HG02973 (cell line): Measurements from ENCODE around the gene TAX1BP3.

ENCODE experiments used
- ATAC-seq: cut with Tn5 transposase; IDR thresholded peaks from one replicate; pipeline ENCODE4 v1.9.1; 2021; ENCODE audit warnings: moderate library complexity; ENCODE audit not compliant: unreplicated experiment

Gene TAX1BP3

DNA sequence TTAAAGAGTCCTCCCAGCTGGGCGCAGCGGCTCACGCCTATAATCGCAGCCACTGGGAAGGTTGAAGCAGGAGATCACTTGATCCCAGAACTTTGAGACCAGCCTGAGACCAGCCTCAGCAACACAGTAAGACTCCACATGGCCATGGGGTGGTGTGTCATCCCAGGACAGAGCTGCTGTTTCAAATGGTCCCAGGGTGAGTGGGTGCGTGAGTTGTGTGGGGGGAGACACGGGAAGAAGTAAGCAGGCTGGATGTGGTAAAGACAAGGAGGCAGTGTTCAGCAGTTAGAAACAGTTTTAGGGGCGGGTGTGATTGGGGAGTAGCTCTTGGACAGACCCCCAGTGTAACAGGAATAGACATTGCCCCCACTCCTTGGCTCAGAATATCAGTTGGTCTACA is 36.1 kb downstream of the TAX1BP3 start:
- no peak for ATAC-seq

DNA sequence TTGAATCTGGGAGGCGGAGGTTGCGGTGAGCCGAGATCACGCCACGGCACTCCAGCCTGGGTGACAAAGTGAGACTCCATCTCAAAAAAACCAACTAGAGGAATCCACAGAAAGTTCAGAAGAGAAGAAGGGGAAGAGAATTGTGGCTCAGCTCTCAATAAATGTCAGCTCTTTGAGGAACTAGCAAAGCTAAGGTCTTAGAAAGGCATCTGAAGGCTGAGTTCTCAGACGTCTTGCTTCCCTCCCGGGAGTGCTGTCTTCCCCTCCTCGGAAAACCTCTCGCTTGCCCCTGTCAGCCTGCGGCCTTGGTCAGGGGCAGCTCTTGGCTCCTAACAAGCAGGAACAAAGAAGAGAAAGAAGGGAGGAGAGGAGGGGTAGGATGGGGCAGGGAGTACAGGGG is 37.6 kb downstream of the TAX1BP3 start:
- ATAC-seq, result no peak

DNA sequence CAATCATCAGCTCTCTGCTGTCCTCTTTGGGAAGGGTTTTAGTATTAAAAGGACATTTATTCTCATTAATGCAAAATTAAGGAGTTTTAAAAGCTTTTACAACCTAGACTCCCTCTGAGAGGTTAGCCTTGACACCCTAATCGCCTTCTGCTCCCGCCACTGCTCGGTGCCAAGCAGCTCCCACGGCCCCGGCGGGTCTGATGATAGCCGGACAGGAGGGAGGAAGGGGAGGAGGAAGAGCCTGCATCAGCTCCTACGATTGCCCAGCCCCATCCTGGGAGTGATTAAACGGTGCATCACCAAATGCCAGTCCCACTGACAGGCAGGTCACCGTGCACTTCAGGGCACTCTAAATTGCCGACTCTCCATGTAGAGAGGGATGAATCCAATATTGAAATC is 40.6 kb downstream of the TAX1BP3 start:
- ATAC-seq, result no peak

DNA sequence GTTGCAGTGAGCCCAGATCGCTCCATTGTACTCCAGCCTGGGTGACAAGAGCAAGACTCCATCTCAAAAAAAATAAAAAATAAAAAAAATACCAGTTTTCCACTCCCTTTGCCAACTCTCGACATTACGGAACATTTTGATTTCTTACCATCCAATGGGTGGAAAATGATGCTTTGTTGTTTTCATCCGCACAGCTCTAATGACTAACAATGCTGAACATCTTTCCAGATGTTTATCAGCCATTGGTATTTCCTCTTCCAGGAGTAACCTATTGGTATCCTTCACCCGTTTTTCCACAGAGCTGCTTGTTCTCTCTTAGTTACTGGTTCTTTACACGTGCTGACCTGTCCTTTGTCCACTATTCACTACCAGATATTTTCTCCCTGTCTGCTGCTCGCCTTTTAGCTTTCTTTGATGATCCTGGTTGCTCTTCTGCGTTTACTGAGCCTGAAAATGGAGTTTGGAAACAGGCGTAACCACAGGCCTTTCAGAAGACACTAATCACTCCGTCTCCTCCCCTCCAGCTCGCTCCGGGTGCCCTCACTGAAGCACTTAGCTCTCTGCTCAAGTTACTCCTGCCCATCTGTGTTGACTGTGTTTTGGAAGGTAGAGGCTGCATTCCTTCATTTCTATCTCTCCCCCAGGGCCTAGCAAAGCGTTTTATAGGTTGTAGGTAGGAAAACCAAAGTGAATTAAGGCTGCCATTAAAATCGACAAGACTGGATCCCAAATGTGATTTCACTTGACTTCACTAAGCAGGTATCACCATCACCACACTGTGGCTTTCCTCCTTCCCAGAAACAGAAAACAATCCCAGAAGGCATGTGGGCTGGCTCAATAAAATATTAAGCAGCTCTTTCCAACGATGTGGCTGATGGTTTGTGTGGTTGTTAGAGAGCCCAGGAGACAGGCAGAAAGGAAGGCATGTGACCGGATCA is 41.3 kb downstream of the TAX1BP3 start:
- no peak for ATAC-seq

DNA sequence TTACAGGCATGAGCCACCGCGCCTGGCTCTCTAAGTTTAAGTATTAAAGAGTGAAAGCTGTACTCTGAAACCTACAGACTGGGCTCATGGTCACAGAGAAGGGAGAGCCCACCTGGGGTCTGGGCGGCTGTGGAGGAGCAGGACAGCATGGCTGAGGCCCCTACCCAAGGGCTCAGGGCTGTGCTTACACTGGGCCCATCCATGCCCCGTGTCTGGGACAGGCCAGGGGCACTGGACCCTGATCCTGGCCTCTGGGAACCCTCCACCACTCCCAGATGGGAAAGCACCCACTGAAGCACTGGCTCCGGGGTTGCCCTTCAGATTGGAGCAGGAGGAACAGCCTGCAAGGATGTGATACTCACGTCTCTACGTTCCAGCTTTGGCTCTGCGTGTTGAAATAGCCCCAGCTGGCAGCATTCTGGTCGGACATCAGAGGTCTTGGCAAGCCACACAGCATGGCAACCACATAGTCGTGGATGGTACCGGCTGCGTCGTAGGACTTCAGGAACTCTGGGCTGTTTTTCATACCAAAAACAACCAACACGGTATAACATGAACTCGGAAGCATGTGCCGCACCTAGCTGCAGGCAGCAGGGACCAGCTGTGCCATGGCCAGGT is 45.3 kb downstream of the TAX1BP3 start:
- ATAC-seq, result no peak

DNA sequence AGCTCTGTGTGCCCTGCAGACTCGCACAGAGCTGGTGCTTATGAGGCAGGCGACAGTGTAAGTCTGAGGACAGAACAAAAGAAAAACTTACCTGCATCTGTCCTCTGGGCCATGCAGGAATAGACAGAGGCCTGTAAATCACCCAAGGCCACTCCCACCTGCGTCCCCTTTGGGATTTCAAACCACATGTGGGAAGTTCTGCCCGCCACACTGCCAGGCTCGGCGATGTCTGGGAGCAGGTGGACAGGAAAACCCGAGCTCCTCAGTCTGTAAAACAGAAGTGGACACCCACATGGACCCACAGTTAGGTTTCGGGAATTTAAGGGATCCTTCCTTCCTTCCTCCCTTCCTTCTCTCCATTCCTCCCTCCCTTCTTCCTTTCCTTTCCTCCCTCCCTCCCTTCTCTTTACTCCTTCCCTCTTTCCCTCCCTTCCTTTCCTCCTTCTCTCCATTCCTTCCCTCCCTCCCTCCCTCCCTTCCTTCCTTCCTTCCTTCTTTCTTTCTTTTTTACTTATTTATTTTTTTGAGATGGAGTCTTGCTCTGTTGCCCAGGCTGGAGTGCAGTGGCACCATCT is 47.1 kb downstream of the TAX1BP3 start:
- no peak for ATAC-seq

DNA sequence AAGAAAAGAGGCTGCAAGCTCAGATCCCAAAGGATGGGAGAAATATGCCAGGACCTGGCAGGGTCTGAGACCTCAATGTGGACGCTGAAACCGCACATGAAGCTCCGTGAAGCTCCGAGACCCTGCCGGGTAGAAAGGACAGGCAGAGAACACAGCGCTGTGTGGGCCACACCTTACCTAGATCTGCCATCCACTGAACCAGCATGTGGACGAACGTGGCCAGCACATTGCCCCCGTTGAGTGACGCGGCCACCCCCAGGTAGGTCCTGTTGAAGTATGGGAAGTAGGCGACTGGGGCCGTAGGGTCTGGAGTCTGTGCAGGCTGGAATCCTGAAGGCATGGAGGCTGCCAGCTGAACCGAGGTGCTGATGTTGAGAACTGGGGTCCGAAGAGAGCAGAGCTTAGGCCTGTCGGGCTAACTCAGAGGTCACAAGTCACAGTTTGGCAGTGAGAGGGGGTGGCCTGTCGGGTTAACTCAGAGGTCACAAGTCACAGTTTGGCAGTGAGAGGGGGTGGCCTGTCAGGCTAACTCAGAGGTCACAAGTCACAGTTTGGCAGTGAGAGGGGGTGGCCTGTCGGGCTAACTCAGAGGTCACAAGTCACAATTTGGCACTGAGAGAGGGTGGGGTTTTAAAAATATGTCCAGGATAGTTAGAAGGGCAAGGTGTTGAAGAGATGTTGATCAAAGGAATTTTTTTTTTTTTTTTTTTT is 53.1 kb downstream of the TAX1BP3 start:
- no peak for ATAC-seq

DNA sequence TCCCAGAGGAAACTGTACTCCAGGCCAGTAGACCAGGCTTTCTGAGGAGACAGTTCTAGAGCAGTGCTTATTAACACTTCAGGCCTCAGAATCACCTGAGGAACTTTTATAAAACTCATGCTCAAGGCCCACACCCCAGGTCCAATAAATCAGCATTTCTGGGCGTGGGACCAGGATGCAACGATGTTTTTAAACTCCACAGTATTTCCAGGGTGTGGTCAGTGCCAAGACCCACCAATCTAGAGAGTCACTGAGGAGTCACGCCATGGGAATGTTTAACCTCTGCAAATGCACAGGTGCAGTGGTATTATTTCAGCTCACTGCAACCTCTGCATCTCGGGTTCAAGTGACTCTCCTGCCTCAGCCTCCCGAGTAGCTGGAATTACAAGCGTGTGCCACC is 55.3 kb downstream of the TAX1BP3 start:
- ATAC-seq, result no peak
